K562 (cell line): ENCODE results near the gene FHIP1B. TPM values are rescaled to one million over a fixed set of nuclear protein-coding genes. Genes with fewer than 3 reads are reported as not detected.

Experiments used
- ATAC-seq: fragments of 200-7000 bp; cut with Tn5 transposase; 3 replicates; pipeline ENCODE4 v1.9.1; 2020; ENCODE audit warnings: moderate library complexity
- BruUV-seq: library from RNA; stranded (reverse); fragments of 400-500 nt; replicated peaks from 2 replicates; lab custom pipeline; 2021; lab: Mats Ljungman, UMichigan
- CTCF ChIA-PET: fragments of 300-600 bp; formaldehyde crosslinking; extraction: SDS; loops from one replicate; lab custom pipeline; 2021; ENCODE audit warnings: low intra/inter-chr PET ratio; lab: Yijun Ruan, JAX
- POLR2A ChIA-PET: fragments of 300-600, 350-650 bp; sonication (Branson Sonifier 250); formaldehyde crosslinking; extraction: SDS; loops from one replicate; lab custom pipeline; 2021; ENCODE audit warnings: antibody characterized with exemption, inconsistent platforms; lab: Yijun Ruan, JAX
- DNase-seq, 4 experiments: peaks; one replicate each; pipeline versions ENCODE4 v3.0.0 to v3.0.0-alpha.2; 2011 to 2018; ENCODE audit warnings: low spot score in 3 of 4, mixed read lengths in 3 of 4; ENCODE audit errors: extremely low read depth in 1 of 4
- FAIRE-seq: peaks from 2 replicates; lab custom pipeline; 2011; peaks lifted over from hg19 to GRCh38; lab: Jason Lieb, UNC
- H2AFZ ChIP-seq: 2 replicates; pipeline ENCODE4 v1.6.0; 2011; ENCODE audit warnings: low read depth, low read length, control low read depth, inconsistent platforms
- H3K27ac ChIP-seq: fragments of 200-600 bp; 3 replicates; pipeline ENCODE4 v1.8.0; 2011; ENCODE audit warnings: low read depth, mild to moderate bottlenecking, control low read depth, inconsistent platforms, low read length, moderate library complexity, mixed read lengths; ENCODE audit errors: extremely low read depth
- H3K27me3 ChIP-seq, 2 experiments: fragments of 300-600 bp in 1 of 2; 2 replicates in 1 of 2; 3 replicates in 1 of 2; pipeline versions ENCODE4 v1.6.0 to v1.8.0; 2011; ENCODE audit warnings: inconsistent platforms in 2 of 2, low read length in 2 of 2, mild to moderate bottlenecking in 1 of 2, mixed read lengths in 1 of 2, moderate library complexity in 1 of 2; ENCODE audit not compliant: control insufficient read depth in 2 of 2, insufficient read depth in 2 of 2
- H3K36me3 ChIP-seq: fragments of 300-600 bp; 3 replicates; pipeline ENCODE4 v1.8.0; 2011; ENCODE audit warnings: mild to moderate bottlenecking, low read length, inconsistent platforms; ENCODE audit not compliant: control insufficient read depth, insufficient read depth
- H3K4me1 ChIP-seq, 2 experiments: fragments of 200-600 bp in 1 of 2; replicated peaks in 1 of 2; 2 replicates in 1 of 2; 3 replicates in 1 of 2; pipeline versions ENCODE4 v1.5.1 to v1.8.0; 2011; ENCODE audit warnings: inconsistent platforms in 2 of 2, low read length in 2 of 2, mild to moderate bottlenecking in 1 of 2, mixed read lengths in 1 of 2, moderate library complexity in 1 of 2; ENCODE audit not compliant: control insufficient read depth in 2 of 2, insufficient read depth in 2 of 2
- H3K4me2 ChIP-seq: 2 replicates; pipeline ENCODE4 v1.6.1; 2011; ENCODE audit warnings: low read length, control low read depth, inconsistent platforms, mixed read lengths; ENCODE audit not compliant: insufficient read depth
- H3K4me3 ChIP-seq: fragments of 200-600 bp; sonication (generic), shearing (Covaris generic); 2 replicates; pipeline ENCODE4 v1.5.1; 2016; ENCODE audit warnings: control low read depth, inconsistent platforms
- H3K79me2 ChIP-seq: fragments of 200-600 bp; 3 replicates; pipeline ENCODE4 v1.8.0; 2011; ENCODE audit warnings: low read length, inconsistent platforms; ENCODE audit not compliant: control insufficient read depth, insufficient read depth
- H3K9ac ChIP-seq, 2 experiments: 2 replicates each; pipeline versions ENCODE4 v1.6.0 to v1.6.1; 2011; ENCODE audit warnings: low read depth in 2 of 2, low read length in 2 of 2, control low read depth in 1 of 2, inconsistent platforms in 1 of 2, mild to moderate bottlenecking in 1 of 2, mixed read lengths in 1 of 2; ENCODE audit not compliant: insufficient read depth in 1 of 2
- H3K9me1 ChIP-seq: one replicate; pipeline ENCODE4 v1.6.0; 2011; ENCODE audit warnings: inconsistent platforms, mild to moderate bottlenecking, low read length, moderate library complexity; ENCODE audit not compliant: control insufficient read depth, insufficient read depth
- H3K9me3 ChIP-seq: replicated peaks from 2 replicates; pipeline ENCODE4 v1.5.1; 2011; ENCODE audit warnings: low read depth, low read length, inconsistent platforms; ENCODE audit not compliant: control insufficient read depth, insufficient read depth
- H4K20me1 ChIP-seq: replicated peaks from 2 replicates; pipeline ENCODE4 v1.6.1; 2011; ENCODE audit warnings: low read length, inconsistent platforms, mixed read lengths; ENCODE audit not compliant: control insufficient read depth, insufficient read depth
- AFF4 ChIP-seq: sonication (generic); formaldehyde crosslinking; IDR thresholded peaks from 2 replicates; pipeline ENCODE4 v1.8.0; 2023; ENCODE audit warnings: mild to moderate bottlenecking, missing genetic modification reagents
- BHLHE40 ChIP-seq: IDR thresholded peaks from 2 replicates; pipeline ENCODE4 v1.6.1; 2011; ENCODE audit warnings: low read length, improper control_type of control experiment
- E2F4 ChIP-seq: sonication (generic); formaldehyde crosslinking; IDR thresholded peaks from 2 replicates; pipeline ENCODE4 v1.8.0; 2022; ENCODE audit warnings: mild to moderate bottlenecking, low read depth, missing genetic modification reagents
- HLTF ChIP-seq: fragments of 450-650 bp; IDR thresholded peaks from 2 replicates; pipeline ENCODE4 v1.6.1; 2016
- HNRNPL ChIP-seq: fragments of 200-400 bp; formaldehyde crosslinking; IDR thresholded peaks from 2 replicates; pipeline ENCODE4 v1.6.1; 2017; ENCODE audit warnings: low read depth, mild to moderate bottlenecking, low read length
- MTA2 ChIP-seq: fragments of 450-650 bp; IDR thresholded peaks from 2 replicates; pipeline ENCODE4 v1.6.1; 2016; ENCODE audit warnings: low read depth
- POLR2AphosphoS5 ChIP-seq: IDR thresholded peaks from 2 replicates; pipeline ENCODE4 v1.6.1; 2011; ENCODE audit warnings: mild to moderate bottlenecking, low read depth, low read length, moderate library complexity; ENCODE audit not compliant: control insufficient read depth, insufficient read depth
- PTBP1 ChIP-seq: fragments of 200-400 bp; formaldehyde crosslinking; IDR thresholded peaks from 2 replicates; pipeline ENCODE4 v1.6.1; 2017; ENCODE audit warnings: low read depth, low read length
- SMARCA5 ChIP-seq: fragments of 450-650 bp; IDR thresholded peaks from 2 replicates; pipeline ENCODE4 v1.6.1; 2016
- WGBS: fragments of 100-300 bp; shearing (Covaris generic); methylation state at CpG from one replicate; pipeline ENCODE4 v1.1.6; 2016; ENCODE audit warnings: low coverage, mixed read lengths; ENCODE audit not compliant: insufficient coverage; ENCODE audit errors: missing lambda C conversion rate; 5-methylcytosine and 5-hydroxymethylcytosine counted together
- in situ Hi-C: fragments of 300-500 bp; cut with MboI; formaldehyde crosslinking; loops from 4 replicates; pipeline ENCODE4 v1.15.0; 2018; ENCODE audit warnings: inconsistent platforms, mixed read lengths
- intact Hi-C: fragments of 100-400 bp; cut with micrococcal nuclease; formaldehyde crosslinking; loops from 2 replicates; pipeline ENCODE4 v1.14.2; 2022
- polyA plus RNA-seq, 8 experiments: library from polyadenylated mRNA; depleted of rRNA in 4 of 8; stranded (reverse) in 5 of 8; unstranded in 3 of 8; fragments of >200 nt; fragmentation: Nextera tagmentation in 2 of 8; fragmentation: Illumina TruSeq in 1 of 8; extraction: Ambion mirVana in 2 of 8; extraction: Trizol in 1 of 8; gene quantifications; 2 replicates each; pipeline versions ENCODE4 v1.2.1 to v1.2.3, GENCODE V29; 2011 to 2014; ENCODE audit warnings: inconsistent platforms in 1 of 8, missing spikeins in 1 of 8
- total RNA-seq, 7 experiments: library from RNA; depleted of rRNA in 6 of 7; stranded (reverse); fragments of >200 nt in 6 of 7; fragmentation: Illumina TruSeq in 2 of 7; extraction: Trizol in 2 of 7; gene quantifications; 2 replicates each; pipeline versions ENCODE4 v1.2.1 to v1.2.3, GENCODE V29; 2011 to 2021; ENCODE audit warnings: low replicate concordance in 1 of 7
- TF ChIP-seq, protein P1 (sequence below): fragments of 250-450 bp; sonication (Bioruptor Pico); IDR thresholded peaks from 2 replicates; pipeline ENCODE4 v1.4.0; 2020

The FHIP1B gene
- total and polyA plus RNA-seq, 9 of the 15 experiments (the other 6 are each of a cell fraction or from before 2014, with no cell fraction given) = 0.94 to 24.7 (median 15.6) TPM

- peaks cover 3% of the 10 kb centered on the region; the same call in 1 of the 3 replicates for H3K36me3 ChIP-seq
- no peaks in the 10 kb centered on the region for H3K27me3 ChIP-seq
- H3K9ac ChIP-seq = peak overlapping the region; percentile 77 to 94
- peaks cover 7% of the 10 kb centered on the region for H3K9me1 ChIP-seq
- intact Hi-C loops = no loop called here
- DNase-seq (peak in 2 of 4 experiments; percentile 20 to 44), FAIRE-seq (no peak), ATAC-seq (peak; percentile 7)
- no peaks in the 10 kb centered on the region for H3K9me3 ChIP-seq
- H3K4me1 ChIP-seq = peaks cover 0 to 30% of the 10 kb centered on the region in 2 experiments
- H3K79me2 ChIP-seq = peaks cover 46% of the 10 kb centered on the region
- no TSS peak for BruUV-seq
- 0% methylated on average over 10 of the region's 10 CpGs for WGBS
- H4K20me1 ChIP-seq = peaks cover 10% of the 10 kb centered on the region
- ChIA-PET POLR2A (interaction anchor here (0.9 to 2.2 kb wide), 6 partner anchors 8 to 25 kb away, joined by 3 to 16 read pairs (median 4); partner anchors contain the start of gene CCKBR), CTCF (no interaction called here)
- H3K4me2 ChIP-seq = peak overlapping the region; percentile 88
- H2AFZ ChIP-seq = peak overlapping the region; percentile 92
- peak overlapping the region; percentile 66 for H3K27ac ChIP-seq
- in situ Hi-C loops = no loop called here
- H3K4me3 ChIP-seq = peak overlapping the region; percentile 64
- peak; percentile 6; the same call in 1 of the 2 replicates for TF ChIP-seq MTA2
- TF ChIP-seq E2F4 (CRISPR knock-in tag) = peak; percentile 73; the same call in 1 of the 2 replicates
- no peak for TF ChIP-seq PTBP1
- TF ChIP-seq SMARCA5 = 0 out of 2 replicates have a peak, but pooled peaks have one; percentile 20
- no peak for TF ChIP-seq AFF4
- TF ChIP-seq HNRNPL = no peak
- no peak for TF ChIP-seq BHLHE40
- peak; percentile 85; the same call in 1 of the 2 replicates for TF ChIP-seq HLTF
- TF ChIP-seq POLR2AphosphoS5 = no peak
- TF ChIP-seq, protein P1, sequence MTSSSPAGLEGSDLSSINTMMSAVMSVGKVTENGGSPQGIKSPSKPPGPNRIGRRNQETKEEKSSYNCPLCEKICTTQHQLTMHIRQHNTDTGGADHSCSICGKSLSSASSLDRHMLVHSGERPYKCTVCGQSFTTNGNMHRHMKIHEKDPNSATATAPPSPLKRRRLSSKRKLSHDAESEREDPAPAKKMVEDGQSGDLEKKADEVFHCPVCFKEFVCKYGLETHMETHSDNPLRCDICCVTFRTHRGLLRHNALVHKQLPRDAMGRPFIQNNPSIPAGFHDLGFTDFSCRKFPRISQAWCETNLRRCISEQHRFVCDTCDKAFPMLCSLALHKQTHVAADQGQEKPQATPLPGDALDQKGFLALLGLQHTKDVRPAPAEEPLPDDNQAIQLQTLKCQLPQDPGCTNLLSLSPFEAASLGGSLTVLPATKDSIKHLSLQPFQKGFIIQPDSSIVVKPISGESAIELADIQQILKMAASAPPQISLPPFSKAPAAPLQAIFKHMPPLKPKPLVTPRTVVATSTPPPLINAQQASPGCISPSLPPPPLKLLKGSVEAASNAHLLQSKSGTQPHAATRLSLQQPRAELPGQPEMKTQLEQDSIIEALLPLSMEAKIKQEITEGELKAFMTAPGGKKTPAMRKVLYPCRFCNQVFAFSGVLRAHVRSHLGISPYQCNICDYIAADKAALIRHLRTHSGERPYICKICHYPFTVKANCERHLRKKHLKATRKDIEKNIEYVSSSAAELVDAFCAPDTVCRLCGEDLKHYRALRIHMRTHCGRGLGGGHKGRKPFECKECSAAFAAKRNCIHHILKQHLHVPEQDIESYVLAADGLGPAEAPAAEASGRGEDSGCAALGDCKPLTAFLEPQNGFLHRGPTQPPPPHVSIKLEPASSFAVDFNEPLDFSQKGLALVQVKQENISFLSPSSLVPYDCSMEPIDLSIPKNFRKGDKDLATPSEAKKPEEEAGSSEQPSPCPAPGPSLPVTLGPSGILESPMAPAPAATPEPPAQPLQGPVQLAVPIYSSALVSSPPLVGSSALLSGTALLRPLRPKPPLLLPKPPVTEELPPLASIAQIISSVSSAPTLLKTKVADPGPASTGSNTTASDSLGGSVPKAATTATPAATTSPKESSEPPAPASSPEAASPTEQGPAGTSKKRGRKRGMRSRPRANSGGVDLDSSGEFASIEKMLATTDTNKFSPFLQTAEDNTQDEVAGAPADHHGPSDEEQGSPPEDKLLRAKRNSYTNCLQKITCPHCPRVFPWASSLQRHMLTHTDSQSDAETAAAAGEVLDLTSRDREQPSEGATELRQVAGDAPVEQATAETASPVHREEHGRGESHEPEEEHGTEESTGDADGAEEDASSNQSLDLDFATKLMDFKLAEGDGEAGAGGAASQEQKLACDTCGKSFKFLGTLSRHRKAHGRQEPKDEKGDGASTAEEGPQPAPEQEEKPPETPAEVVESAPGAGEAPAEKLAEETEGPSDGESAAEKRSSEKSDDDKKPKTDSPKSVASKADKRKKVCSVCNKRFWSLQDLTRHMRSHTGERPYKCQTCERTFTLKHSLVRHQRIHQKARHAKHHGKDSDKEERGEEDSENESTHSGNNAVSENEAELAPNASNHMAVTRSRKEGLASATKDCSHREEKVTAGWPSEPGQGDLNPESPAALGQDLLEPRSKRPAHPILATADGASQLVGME = no peak
Measured at GRCh38 chr11:6233984-6234386, 451 bp downstream of the FHIP1B start.
